Calu3 (cell line): Measurements from ENCODE around the gene ZP1. TPM values are rescaled to one million over a fixed set of nuclear protein-coding genes. Genes with fewer than 3 reads are reported as not detected.

Experiments used
- BruUV-seq: library from RNA; stranded (reverse); fragments of 400-500 nt; replicated peaks from 2 replicates; lab custom pipeline; 2021; lab: Mats Ljungman, UMichigan
- CTCF ChIA-PET: fragments of 300-600 bp; sonication (Branson Sonifier 250); formaldehyde crosslinking; loops from one replicate; lab custom pipeline; 2022; ENCODE audit warnings: antibody characterized with exemption; lab: Charles Lee
- DNase-seq: peaks from one replicate; pipeline ENCODE4 v3.0.0; 2022
- H3K27ac Mint-ChIP-seq: one replicate; pipeline ENCODE4 v1.8.0; 2022; ENCODE audit warnings: mixed read lengths; ENCODE audit not compliant: unreplicated experiment
- H3K27me3 Mint-ChIP-seq: one replicate; pipeline ENCODE4 v1.8.0; 2022; ENCODE audit warnings: mixed read lengths; ENCODE audit not compliant: unreplicated experiment
- H3K36me3 Mint-ChIP-seq: one replicate; pipeline ENCODE4 v1.8.0; 2022; ENCODE audit warnings: mild to moderate bottlenecking, moderate library complexity, mixed read lengths; ENCODE audit not compliant: insufficient read depth, unreplicated experiment
- H3K4me1 Mint-ChIP-seq: one replicate; pipeline ENCODE4 v1.8.0; 2022; ENCODE audit warnings: mild to moderate bottlenecking, low read depth, mixed read lengths; ENCODE audit not compliant: unreplicated experiment
- H3K4me3 Mint-ChIP-seq: one replicate; pipeline ENCODE4 v1.8.0; 2022; ENCODE audit warnings: mild to moderate bottlenecking, low read depth, moderate library complexity, mixed read lengths; ENCODE audit not compliant: unreplicated experiment
- H3K9me3 Mint-ChIP-seq: one replicate; pipeline ENCODE4 v1.8.0; 2022; ENCODE audit warnings: low read depth, mixed read lengths; ENCODE audit not compliant: unreplicated experiment
- CTCF ChIP-seq: fragments of 200-600 bp; IDR thresholded peaks from one replicate; pipeline ENCODE4 v1.8.0; 2022; ENCODE audit warnings: antibody characterized with exemption; ENCODE audit not compliant: unreplicated experiment
- intact Hi-C: fragments of 100-400 bp; cut with micrococcal nuclease; formaldehyde crosslinking; loops from one replicate; pipeline ENCODE4 v1.10.0; 2022; ENCODE audit not compliant: unreplicated experiment
- total RNA-seq: library from RNA; stranded (reverse); gene quantifications from 2 replicates; pipeline ENCODE4 v1.2.3, GENCODE V29; 2022

ZP1 gene
- total RNA-seq, 1 experiment from 2014 or later = not detected

- Mint-ChIP-seq H3K36me3 (no peaks in the 10 kb centered on the region), H3K27ac (no peak overlapping the region), H3K9me3 (no peaks in the 10 kb centered on the region), H3K27me3 (peaks cover 21% of the 10 kb centered on the region), H3K4me1 (no peaks in the 10 kb centered on the region), H3K4me3 (no peak overlapping the region)
- intact Hi-C loops = no loop called here
- no peak for TF ChIP-seq CTCF
- no TSS peak for BruUV-seq
- CTCF ChIA-PET = no interaction called here
- DNase-seq = no peak
Observed at GRCh38 chr11:60867871-60868681, 734 bp downstream of the ZP1 start.

GRCh38 chr11:60868682-60869450 lies 1.5 kb downstream of the ZP1 start:
- no peak overlapping the region for H3K27ac Mint-ChIP-seq
- H3K4me1 Mint-ChIP-seq = no peaks in the 10 kb centered on the region
- H3K36me3 Mint-ChIP-seq = no peaks in the 10 kb centered on the region
- DNase-seq = no peak
- peaks cover 19% of the 10 kb centered on the region for H3K27me3 Mint-ChIP-seq
- H3K4me3 Mint-ChIP-seq = no peak overlapping the region
- H3K9me3 Mint-ChIP-seq = no peaks in the 10 kb centered on the region
- intact Hi-C loops = no loop called here
- CTCF ChIA-PET = no interaction called here
- no peak for TF ChIP-seq CTCF
- no TSS peak for BruUV-seq

- Mint-ChIP-seq H3K4me3 (no peak overlapping the region), H3K27me3 (peaks cover 13% of the 10 kb centered on the region), H3K36me3 (no peaks in the 10 kb centered on the region), H3K4me1 (no peaks in the 10 kb centered on the region), H3K9me3 (no peaks in the 10 kb centered on the region), H3K27ac (no peak overlapping the region)
- TF ChIP-seq CTCF = no peak
- no peak for DNase-seq
- intact Hi-C loops = no loop called here
- CTCF ChIA-PET = no interaction called here
- no TSS peak for BruUV-seq
Observed at GRCh38 chr11:60869451-60869825, 2.1 kb downstream of the ZP1 start.

GRCh38 chr11:60870276-60870675 lies 2.9 kb downstream of the ZP1 start:
- CTCF ChIA-PET = no interaction called here
- Mint-ChIP-seq H3K9me3 (no peaks in the 10 kb centered on the region), H3K36me3 (no peaks in the 10 kb centered on the region), H3K4me3 (no peak overlapping the region), H3K4me1 (no peaks in the 10 kb centered on the region), H3K27ac (no peak overlapping the region), H3K27me3 (peaks cover 5% of the 10 kb centered on the region)
- intact Hi-C loops = no loop called here
- no peak for TF ChIP-seq CTCF
- no TSS peak for BruUV-seq
- no peak for DNase-seq
